ENCODE results near the gene L3HYPDH.

Gene L3HYPDH

GRCh38 chr14:59464486-59465315, 19.5 kb downstream of the L3HYPDH start:
- H3K4me3 ChIP-seq (ENCODE audit: low read length), result peak overlapping the region; percentile 41
- peak; percentile 53 for DNase-seq (ENCODE audit: low read depth)
- TF ChIP-seq CTCF (IDR thresholded peaks at IDR 0.05; ENCODE audit: insufficient read depth, low read depth, low read length, missing control alignments), result no peak

GRCh38 chr14:59463787-59464485, 20.3 kb downstream of the L3HYPDH start:
- DNase-seq (ENCODE audit: low read depth), result peak; percentile 17
- H3K4me3 ChIP-seq (ENCODE audit: low read length), result peak overlapping the region; percentile 41
- TF ChIP-seq CTCF (IDR thresholded peaks at IDR 0.05; ENCODE audit: insufficient read depth, low read depth, low read length, missing control alignments), result no peak

GRCh38 chr14:59461891-59462290, 22.3 kb downstream of the L3HYPDH start:
- TF ChIP-seq CTCF (IDR thresholded peaks at IDR 0.05; ENCODE audit: insufficient read depth, low read depth, low read length, missing control alignments), result no peak
- H3K4me3 ChIP-seq (ENCODE audit: low read length), result no peak overlapping the region
- peak; percentile 60 for DNase-seq (ENCODE audit: low read depth)

GRCh38 chr14:59460378-59460777, 23.8 kb downstream of the L3HYPDH start:
- no peak for DNase-seq (ENCODE audit: low read depth)
- no peak for TF ChIP-seq CTCF (IDR thresholded peaks at IDR 0.05; ENCODE audit: insufficient read depth, low read depth, low read length, missing control alignments)
- no peak overlapping the region for H3K4me3 ChIP-seq (ENCODE audit: low read length)

- TF ChIP-seq CTCF (IDR thresholded peaks at IDR 0.05; ENCODE audit: insufficient read depth, low read depth, low read length, missing control alignments), result no peak
- DNase-seq (ENCODE audit: low read depth), result no peak
- no peak overlapping the region for H3K4me3 ChIP-seq (ENCODE audit: low read length)
Observed at GRCh38 chr14:59458486-59458885, 25.7 kb downstream of the L3HYPDH start.

- no peak overlapping the region for H3K4me3 ChIP-seq (ENCODE audit: low read length)
- TF ChIP-seq CTCF (IDR thresholded peaks at IDR 0.05; ENCODE audit: insufficient read depth, low read depth, low read length, missing control alignments), result no peak
- no peak for DNase-seq (ENCODE audit: low read depth)
Observed at GRCh38 chr14:59455411-59455810, 28.8 kb downstream of the L3HYPDH start.
